Right atrium auricular region (tissue), 2 donors: Measurements from ENCODE around the gene ZNF319. TPM values are rescaled to one million over a fixed set of nuclear protein-coding genes. Genes with fewer than 3 reads are reported as not detected.
"Not testable (repeated sequence)": the region's sequence is repeated elsewhere in the genome, so short reads cannot be mapped to it uniquely, and the experiment has no call there.

Source experiments
- DNase-seq: peaks from one replicate; pipeline ENCODE4 v3.0.0-alpha.2; 2019; ENCODE audit warnings: low spot score
- H3K27ac ChIP-seq, 2 donors: fragments of 200-600 bp; sonication (generic); 1 replicate in 1 of 2; 2 replicates in 1 of 2; pipeline ENCODE4 v1.5.1; 2016 to 2019
- H3K27me3 ChIP-seq, 2 donors: fragments of 200-600 bp; sonication (generic); one replicate each; pipeline versions ENCODE4 v1.5.1 to v1.6.0; 2017 to 2019
- H3K36me3 ChIP-seq: fragments of 200-600 bp; sonication (generic); one replicate; pipeline ENCODE4 v1.5.1; 2016
- H3K4me1 ChIP-seq, 2 donors: fragments of 200-600 bp; sonication (generic); one replicate each; pipeline versions ENCODE4 v1.5.1 to v1.6.0; 2017 to 2019
- H3K4me3 ChIP-seq, 2 donors: fragments of 200-600 bp; sonication (generic); 1 replicate in 1 of 2; 2 replicates in 1 of 2; pipeline ENCODE4 v1.5.1; 2017 to 2019; ENCODE audit warnings: mild to moderate bottlenecking in 1 of 2, moderate library complexity in 1 of 2
- H3K9me3 ChIP-seq, 2 donors: fragments of 200-600 bp; sonication (generic); one replicate each; pipeline ENCODE4 v1.5.1; 2019
- total RNA-seq, 2 donors: library from RNA; depleted of rRNA; stranded (reverse); fragments of >200 nt; gene quantifications; one replicate each; pipeline ENCODE4 v1.1.0, GENCODE V29; 2016
- TF ChIP-seq, protein P1 (sequence below), 2 donors: fragments of 200-600 bp; sonication (generic); IDR thresholded peaks; one replicate each; pipeline ENCODE4 v1.5.1; 2019; ENCODE audit warnings: antibody characterized with exemption in 2 of 2

Gene ZNF319
- total RNA-seq, 2 donors from 2014 or later, result 5.1 to 6.6 TPM

DNA sequence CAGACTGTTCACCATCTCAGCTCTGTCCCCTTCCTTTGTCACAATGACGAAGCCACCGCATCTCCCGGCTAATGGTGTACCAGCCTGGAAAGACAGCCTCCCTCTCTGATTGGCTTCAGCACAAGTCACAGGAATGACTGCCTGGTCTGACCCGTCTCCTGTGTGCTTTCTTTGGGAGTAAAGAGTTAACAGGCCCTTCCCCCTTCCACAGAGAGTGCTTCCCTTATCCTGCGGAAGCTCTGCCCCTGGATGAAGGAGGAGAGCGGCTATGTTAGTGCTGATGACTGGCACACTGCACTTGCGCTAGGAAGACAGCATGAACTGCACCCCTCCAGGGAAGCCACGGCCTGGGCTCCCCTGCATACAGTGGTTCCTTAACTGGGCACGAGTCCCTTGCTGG is 12.0 kb upstream of the ZNF319 start:
- TF ChIP-seq, protein P1, sequence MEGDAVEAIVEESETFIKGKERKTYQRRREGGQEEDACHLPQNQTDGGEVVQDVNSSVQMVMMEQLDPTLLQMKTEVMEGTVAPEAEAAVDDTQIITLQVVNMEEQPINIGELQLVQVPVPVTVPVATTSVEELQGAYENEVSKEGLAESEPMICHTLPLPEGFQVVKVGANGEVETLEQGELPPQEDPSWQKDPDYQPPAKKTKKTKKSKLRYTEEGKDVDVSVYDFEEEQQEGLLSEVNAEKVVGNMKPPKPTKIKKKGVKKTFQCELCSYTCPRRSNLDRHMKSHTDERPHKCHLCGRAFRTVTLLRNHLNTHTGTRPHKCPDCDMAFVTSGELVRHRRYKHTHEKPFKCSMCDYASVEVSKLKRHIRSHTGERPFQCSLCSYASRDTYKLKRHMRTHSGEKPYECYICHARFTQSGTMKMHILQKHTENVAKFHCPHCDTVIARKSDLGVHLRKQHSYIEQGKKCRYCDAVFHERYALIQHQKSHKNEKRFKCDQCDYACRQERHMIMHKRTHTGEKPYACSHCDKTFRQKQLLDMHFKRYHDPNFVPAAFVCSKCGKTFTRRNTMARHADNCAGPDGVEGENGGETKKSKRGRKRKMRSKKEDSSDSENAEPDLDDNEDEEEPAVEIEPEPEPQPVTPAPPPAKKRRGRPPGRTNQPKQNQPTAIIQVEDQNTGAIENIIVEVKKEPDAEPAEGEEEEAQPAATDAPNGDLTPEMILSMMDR (IDR thresholded peaks at IDR 0.05), result no peak
- DNase-seq, result no peak
- peaks cover 24% of the 10 kb centered on the region for H3K36me3 ChIP-seq

DNA sequence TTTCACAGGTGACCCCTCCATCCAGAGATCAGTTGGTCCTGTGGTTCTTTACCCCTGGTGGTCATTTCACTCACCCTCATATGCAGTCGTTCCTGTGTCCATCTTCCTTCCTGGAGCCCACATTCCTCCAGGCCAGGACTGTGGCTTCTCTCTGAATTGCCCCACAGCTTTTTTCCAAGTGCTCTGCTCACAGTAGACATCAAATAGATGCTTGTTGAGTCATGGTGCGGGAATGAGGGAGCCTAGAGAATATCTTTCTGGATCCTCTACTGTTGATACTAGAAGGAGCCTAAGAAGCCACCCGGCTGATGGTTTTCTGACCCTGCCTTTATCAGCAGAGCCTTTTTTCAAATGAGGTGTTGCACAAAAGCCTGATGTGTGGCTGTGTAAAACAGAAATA is 11.2 kb upstream of the ZNF319 start:
- Histone ChIP-seq H3K36me3 (peaks cover 24% of the 10 kb centered on the region), H3K27ac (no peak overlapping the region), H3K4me3 (no peak overlapping the region), H3K9me3 (no peaks in the 10 kb centered on the region), H3K27me3 (no peaks in the 10 kb centered on the region), H3K4me1 (no peaks in the 10 kb centered on the region)
- TF ChIP-seq, protein P1 (IDR thresholded peaks at IDR 0.05), result no peak
- DNase-seq, result no peak

More for the DNA sequence above, 12.0 kb upstream of the ZNF319 start:
- H3K27me3 ChIP-seq, result no peaks in the 10 kb centered on the region
- no peak overlapping the region for H3K27ac ChIP-seq
- H3K4me3 ChIP-seq, result no peak overlapping the region
- no peaks in the 10 kb centered on the region for H3K9me3 ChIP-seq
- H3K4me1 ChIP-seq, result no peaks in the 10 kb centered on the region

DNA sequence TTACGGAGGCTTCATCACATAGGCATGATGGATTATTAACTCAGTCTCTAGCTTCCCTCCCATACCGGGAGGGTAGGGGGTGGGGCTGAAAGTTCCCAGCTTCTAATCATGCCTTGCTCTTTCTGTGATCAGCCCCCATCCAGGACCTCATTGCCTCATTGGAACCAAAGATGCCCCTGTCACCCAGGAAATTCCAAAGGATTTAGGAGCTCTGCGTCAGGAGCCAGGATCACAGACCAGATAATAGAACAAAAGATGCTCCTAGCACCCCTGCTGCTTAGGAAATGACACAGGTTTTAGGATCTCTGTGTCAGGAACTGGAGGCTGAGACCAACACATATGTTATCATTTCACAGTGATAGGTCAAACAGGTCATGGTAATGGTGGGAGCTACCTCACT is 10.4 kb upstream of the ZNF319 start:
- DNase-seq, result no peak
- no peaks in the 10 kb centered on the region for H3K27me3 ChIP-seq
- H3K36me3 ChIP-seq, result peaks cover 27% of the 10 kb centered on the region
- H3K4me3 ChIP-seq, result no peak overlapping the region
- H3K9me3 ChIP-seq, result no peaks in the 10 kb centered on the region
- TF ChIP-seq, protein P1 (IDR thresholded peaks at IDR 0.05), result no peak
- no peaks in the 10 kb centered on the region for H3K4me1 ChIP-seq
- no peak overlapping the region for H3K27ac ChIP-seq

DNA sequence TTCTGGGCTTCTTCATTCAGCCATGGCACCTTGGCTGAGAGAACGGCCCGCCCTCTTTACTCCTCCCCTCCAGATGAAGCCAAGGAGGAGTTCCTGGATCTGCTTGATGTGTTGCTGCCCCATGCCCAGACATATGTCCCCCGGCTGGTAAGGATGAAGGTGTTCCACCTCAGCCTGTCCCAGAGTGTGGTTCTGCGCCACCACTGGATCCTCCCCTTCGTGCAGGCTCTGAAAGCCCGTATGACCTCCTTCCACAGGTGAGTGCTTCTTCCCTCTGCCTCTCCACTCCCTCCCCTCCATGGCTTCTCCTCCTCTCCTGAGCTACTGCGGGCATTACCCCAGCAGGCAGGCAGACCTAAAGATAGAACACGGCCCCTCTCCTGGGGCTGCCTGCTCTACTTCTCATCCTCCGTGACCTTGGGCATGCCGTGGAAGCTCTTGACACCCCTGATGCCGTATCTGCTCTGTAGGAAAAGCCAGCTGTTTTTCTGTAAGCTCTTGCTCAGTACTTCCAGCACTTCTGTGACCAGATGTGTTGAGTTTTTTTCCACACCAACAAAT is 9.5 kb upstream of the ZNF319 start:
- Histone ChIP-seq H3K27me3 (no peaks in the 10 kb centered on the region), H3K27ac (no peak overlapping the region), H3K9me3 (no peaks in the 10 kb centered on the region), H3K36me3 (peaks cover 27% of the 10 kb centered on the region), H3K4me1 (peaks cover 0 to 3% of the 10 kb centered on the region in 2 donors), H3K4me3 (no peak overlapping the region)
- TF ChIP-seq, protein P1 (IDR thresholded peaks at IDR 0.05), result no peak
- no peak for DNase-seq

DNA sequence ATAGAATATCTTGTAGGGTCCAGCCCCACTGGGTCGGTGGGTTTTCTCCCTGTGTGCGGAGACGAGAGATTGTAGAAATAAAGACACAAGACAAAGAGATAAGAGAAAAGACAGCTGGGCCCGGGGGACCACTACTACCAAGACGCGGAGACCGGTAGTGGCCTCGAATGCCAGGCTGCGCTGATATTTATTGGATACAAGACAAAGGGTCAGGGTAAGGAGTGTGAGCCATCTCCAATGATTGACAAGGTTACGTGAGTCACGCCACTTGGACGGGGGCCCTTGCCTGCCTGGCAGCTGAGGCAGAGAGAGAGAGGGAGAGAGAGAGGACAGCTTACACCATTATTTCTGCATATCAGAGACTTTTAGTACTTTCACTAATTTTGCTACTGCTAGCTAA is 4.3 kb upstream of the ZNF319 start:
- not testable (repeated sequence) for DNase-seq, H3K4me3 ChIP-seq, H3K27me3 ChIP-seq, H3K9me3 ChIP-seq, H3K36me3 ChIP-seq
- peak overlapping the region; percentile 37 to 43 for H3K27ac ChIP-seq
- peaks cover 0 to 22% of the 10 kb centered on the region in 2 donors for H3K4me1 ChIP-seq

DNA sequence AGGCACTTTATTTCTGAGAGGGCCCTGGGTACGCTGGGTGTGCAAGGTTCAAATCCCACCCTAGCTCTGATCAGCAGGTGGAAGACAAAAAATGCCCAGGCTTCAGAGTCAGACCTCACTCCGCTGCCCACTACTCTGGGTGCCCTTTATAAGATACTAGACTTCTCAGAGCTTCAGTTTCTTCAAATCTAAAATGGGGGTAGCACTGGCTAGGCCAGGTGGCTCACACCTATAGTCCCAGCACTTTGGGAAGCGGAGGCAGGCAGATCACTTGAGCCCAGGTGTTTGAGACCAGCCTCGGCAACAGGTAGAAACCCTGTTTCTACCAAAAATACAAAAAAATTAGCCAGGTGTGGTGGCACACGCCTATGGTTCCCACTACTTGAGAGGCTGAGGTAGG is 2.5 kb upstream of the ZNF319 start:
- TF ChIP-seq, protein P1 (IDR thresholded peaks at IDR 0.05), result no peak

More for the DNA sequence above, 2.5 kb upstream of the ZNF319 start:
- Histone ChIP-seq H3K36me3 (peaks cover 6% of the 10 kb centered on the region), H3K27ac (no peak overlapping the region), H3K4me3 (no peak overlapping the region), H3K9me3 (no peaks in the 10 kb centered on the region), H3K4me1 (peaks cover 0 to 40% of the 10 kb centered on the region in 2 donors), H3K27me3 (no peaks in the 10 kb centered on the region)
- DNase-seq, result no peak
